ENCODE measurements around the gene SCTR. TPM values are rescaled to one million over a fixed set of nuclear protein-coding genes. Genes with fewer than 3 reads are reported as not detected.

SCTR gene
- total and polyA plus RNA-seq, 2 of the 13 experiments (the other 11 are each of a cell fraction or from before 2014, with no cell fraction given), result not detected

GRCh38 chr2:119435081-119435952 is 89.0 kb downstream of the SCTR start:
- BruUV-seq (replicated peaks), result no TSS peak
- intact Hi-C loops (cut with micrococcal nuclease; ENCODE audit: unreplicated experiment), result no loop called here
- H3K79me2 ChIP-seq (ENCODE audit: insufficient read depth, low read length), result peaks cover 68% of the 10 kb centered on the region
- ChIA-PET CTCF (ENCODE audit: low intra/inter-chr PET ratio, low total read pairs) (no interaction called here), POLR2A (interaction anchor here (0.9 to 2.5 kb wide), 8 partner anchors 9 to 243 kb away, joined by 3 to 14 read pairs (median 4); partner anchors contain the start of genes C2orf76, DBI and TMEM177)
- peak overlapping the region; percentile 93 for H3K4me2 ChIP-seq (ENCODE audit: low read depth, low read length)
- no peaks in the 10 kb centered on the region for H3K9me3 ChIP-seq (ENCODE audit: low read length)
- no peak overlapping the region for H2AFZ ChIP-seq (ENCODE audit: low read length)
- no peak for DNase-seq (ENCODE audit: low spot score)
- peaks cover 88% of the 10 kb centered on the region for H3K4me1 ChIP-seq (ENCODE audit: insufficient read depth, low read length)
- H3K9ac ChIP-seq (ENCODE audit: insufficient read depth, low read depth, low read length), result peak overlapping the region; percentile 89
- no peaks in the 10 kb centered on the region; a peak in 1 of 5 replicates for H3K27me3 ChIP-seq (ENCODE audit: control insufficient read depth in 1 of 2, insufficient read depth in 2 of 2, low read length in 2 of 2)
- WGBS (ENCODE audit: low lambda C conversion rate), result 36% methylated on average over 6 of the region's 6 CpGs
- H3K36me3 ChIP-seq (replicated peaks in 1 of 2; ENCODE audit: control insufficient read depth in 1 of 2, insufficient read depth in 2 of 2, low read length in 2 of 2), result peaks cover 0 to 2% of the 10 kb centered on the region in 2 experiments; a peak in 3 of 5 replicates
- no peak for FAIRE-seq
- peaks cover 9% of the 10 kb centered on the region; the same call in 1 of the 2 replicates for H4K20me1 ChIP-seq (ENCODE audit: insufficient read depth, low read length)
- ATAC-seq, result peak; percentile 0; the same call in 1 of the 3 replicates
- peak overlapping the region; percentile 20 to 90 (median 84); a peak in 4 of 6 replicates for H3K4me3 ChIP-seq (replicated peaks in 1 of 3; ENCODE audit: insufficient read depth in 1 of 3, low read depth in 2 of 3, low read length in 3 of 3)
- peak overlapping the region; percentile 70 for H3K27ac ChIP-seq (ENCODE audit: extremely low read length, insufficient read depth, low read length)
- in situ Hi-C loops (cut with HindIII; ENCODE audit: extremely low pct_ligation_motif_present, low pct_unique_long_range_greater_than_20kb), result loop anchor here (5.0 kb wide), 1 partner anchor 37 kb away; no protein-coding TSS in a partner anchor
- TF ChIP-seq TAF1 (CRISPR knock-in tag; IDR thresholded peaks at IDR 0.05) (0 out of 2 replicates have a peak, but pooled peaks have one; percentile 8), NCOR1 (IDR thresholded peaks at IDR 0.05; ENCODE audit: borderline replicate concordance, low read length) (peak; percentile 30; the same call in 1 of the 2 replicates), CAMTA2 (CRISPR knock-in tag; IDR thresholded peaks at IDR 0.05; ENCODE audit: borderline replicate concordance) (0 out of 2 replicates have a peak, but pooled peaks have one; percentile 55), PHF8 (CRISPR knock-in tag; IDR thresholded peaks at IDR 0.05) (0 out of 2 replicates have a peak, but pooled peaks have one; percentile 7), ZNF691 (CRISPR knock-in tag; IDR thresholded peaks at IDR 0.05; ENCODE audit: borderline replicate concordance, low read depth) (0 out of 2 replicates have a peak, but pooled peaks have one; percentile 24), ELF3 (CRISPR knock-in tag; IDR thresholded peaks at IDR 0.05) (peak; percentile 37; the same call in 1 of the 2 replicates), ZNF335 (CRISPR knock-in tag; IDR thresholded peaks at IDR 0.05) (0 out of 2 replicates have a peak, but pooled peaks have one; percentile 43), HOMEZ (CRISPR knock-in tag; IDR thresholded peaks at IDR 0.05; ENCODE audit: low read depth) (0 out of 2 replicates have a peak, but pooled peaks have one; percentile 1), ZNF761 (CRISPR knock-in tag; conservative IDR thresholded peaks at IDR 0.05) (no peak), XRCC5 (optimal IDR thresholded peaks at IDR 0.05; ENCODE audit: low read length) (peak; percentile 60), NR2F6 (IDR thresholded peaks at IDR 0.05) (peak; percentile 46; the same call in 1 of the 2 replicates), NR2F6 (CRISPR knock-in tag; IDR thresholded peaks at IDR 0.05) (peak; percentile 45; the same call in 1 of the 2 replicates), GMEB1 (CRISPR knock-in tag; IDR thresholded peaks at IDR 0.05; ENCODE audit: borderline replicate concordance) (no peak), TARDBP (CRISPR knock-in tag; IDR thresholded peaks at IDR 0.05) (peak; percentile 13; the same call in 1 of the 2 replicates), MEF2D (CRISPR knock-in tag; IDR thresholded peaks at IDR 0.05) (peak; percentile 56; the same call in 1 of the 2 replicates), SOX5 (CRISPR knock-in tag; IDR thresholded peaks at IDR 0.05; ENCODE audit: borderline replicate concordance) (0 out of 2 replicates have a peak, but pooled peaks have one; percentile 30), KLF11 (CRISPR knock-in tag; IDR thresholded peaks at IDR 0.05) (no peak), MIER2 (CRISPR knock-in tag; IDR thresholded peaks at IDR 0.05) (peak; percentile 5; the same call in 1 of the 2 replicates), ZNF501 (CRISPR knock-in tag; IDR thresholded peaks at IDR 0.05) (0 out of 2 replicates have a peak, but pooled peaks have one; percentile 15), ZNF576 (CRISPR knock-in tag; IDR thresholded peaks at IDR 0.05) (0 out of 2 replicates have a peak, but pooled peaks have one; percentile 58)
